Stimulated activated effector memory CD8-positive, alpha-beta T cell treated with anti-CD3 and anti-CD28 coated beads, Interleukin-12 subunit alpha, Interleukin-12 subunit beta, amount 100 ng/mL, for 72 hours (primary cell): Measurements from ENCODE around the gene IL21R.
"Not testable (repeated sequence)": the region's sequence is repeated elsewhere in the genome, so short reads cannot be mapped to it uniquely, and the experiment has no call there.

Experiments used
- ATAC-seq: fragments of 150-1000 bp; cut with Tn5 transposase; 2 replicates; pipeline ENCODE4 v1.10.0; 2021
- DNase-seq, 2 donors: peaks; one replicate each; pipeline ENCODE4 v3.0.0; 2021 to 2022; ENCODE audit warnings: low spot score in 2 of 2
- H3K27ac Mint-ChIP-seq: one replicate; pipeline ENCODE4 v1.8.0; 2022; ENCODE audit warnings: mild to moderate bottlenecking, mixed read lengths
- H3K36me3 Mint-ChIP-seq: one replicate; pipeline ENCODE4 v1.8.0; 2022; ENCODE audit warnings: mild to moderate bottlenecking, mixed read lengths
- H3K4me1 Mint-ChIP-seq: one replicate; pipeline ENCODE4 v1.8.0; 2022; ENCODE audit warnings: mixed read lengths
- H3K4me3 Mint-ChIP-seq: one replicate; pipeline ENCODE4 v1.8.0; 2022; ENCODE audit warnings: mild to moderate bottlenecking, mixed read lengths
- H3K9me3 Mint-ChIP-seq: one replicate; pipeline ENCODE4 v1.8.0; 2022; ENCODE audit warnings: mixed read lengths

The IL21R gene

DNA sequence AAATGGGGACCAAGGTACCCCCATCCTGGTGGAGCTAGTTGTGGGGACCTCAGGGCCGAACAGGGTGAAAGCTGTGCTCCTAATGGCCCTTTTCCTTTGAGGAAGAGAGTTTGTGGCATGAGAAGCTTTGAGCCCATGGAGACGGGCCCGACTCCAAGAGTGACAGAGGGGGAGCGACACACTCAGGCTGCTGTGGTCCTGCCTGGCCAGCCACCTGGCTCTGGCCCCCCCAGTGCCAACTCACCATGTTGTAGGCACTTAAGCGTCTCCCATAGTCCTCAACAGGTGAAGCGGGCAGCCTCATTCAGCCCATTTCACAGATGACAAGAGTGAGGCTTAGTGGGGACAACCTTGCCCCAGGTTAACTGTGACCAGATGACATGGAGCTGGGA lies 1.6 kb downstream of the IL21R start:
- no peaks in the 10 kb centered on the region for H3K9me3 Mint-ChIP-seq
- H3K4me1 Mint-ChIP-seq, result peaks cover 81% of the 10 kb centered on the region
- H3K27ac Mint-ChIP-seq, result peak overlapping the region; percentile 98
- ATAC-seq (no peak), DNase-seq (no peak)
- peak overlapping the region; percentile 94 for H3K4me3 Mint-ChIP-seq
- peaks cover 69% of the 10 kb centered on the region for H3K36me3 Mint-ChIP-seq

DNA sequence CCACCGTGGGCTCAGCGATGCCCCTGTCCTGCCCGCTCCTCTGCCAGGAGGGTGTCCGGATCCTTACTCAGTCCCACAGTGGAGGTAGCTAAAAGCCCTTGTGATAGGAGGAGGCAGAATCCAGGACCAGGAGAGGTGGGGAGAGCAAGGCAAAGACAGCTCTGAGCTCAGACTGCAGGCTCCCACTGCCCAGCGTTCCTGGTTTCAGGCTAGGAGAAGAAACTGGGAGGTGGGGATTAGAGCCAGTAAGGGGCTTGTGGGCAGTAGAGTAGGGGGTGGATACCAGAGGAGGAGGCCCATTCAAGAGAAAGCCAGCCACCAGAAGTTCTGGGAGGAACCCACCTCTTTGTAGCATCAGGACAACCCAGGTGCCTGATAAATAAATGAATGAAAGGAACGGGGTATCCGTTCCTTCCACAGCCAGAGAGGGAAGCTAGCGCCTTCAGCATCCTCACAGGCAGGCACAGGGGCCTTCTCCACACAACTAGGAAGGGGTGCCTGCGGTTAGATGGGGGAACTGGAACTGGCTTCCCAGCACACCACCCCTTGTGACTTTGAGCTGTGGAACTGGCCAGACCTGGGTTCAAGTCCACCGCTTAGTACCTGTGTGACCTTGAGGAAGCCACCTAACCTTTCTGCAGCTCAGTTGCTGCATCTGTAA lies 2.3 kb downstream of the IL21R start:
- ATAC-seq (no peak), DNase-seq (peak in 1 of 2 donors; percentile 70)
- no peaks in the 10 kb centered on the region for H3K9me3 Mint-ChIP-seq
- peak overlapping the region; percentile 94 for H3K4me3 Mint-ChIP-seq
- H3K36me3 Mint-ChIP-seq, result peaks cover 76% of the 10 kb centered on the region
- peak overlapping the region; percentile 98 for H3K27ac Mint-ChIP-seq
- H3K4me1 Mint-ChIP-seq, result peaks cover 84% of the 10 kb centered on the region

DNA sequence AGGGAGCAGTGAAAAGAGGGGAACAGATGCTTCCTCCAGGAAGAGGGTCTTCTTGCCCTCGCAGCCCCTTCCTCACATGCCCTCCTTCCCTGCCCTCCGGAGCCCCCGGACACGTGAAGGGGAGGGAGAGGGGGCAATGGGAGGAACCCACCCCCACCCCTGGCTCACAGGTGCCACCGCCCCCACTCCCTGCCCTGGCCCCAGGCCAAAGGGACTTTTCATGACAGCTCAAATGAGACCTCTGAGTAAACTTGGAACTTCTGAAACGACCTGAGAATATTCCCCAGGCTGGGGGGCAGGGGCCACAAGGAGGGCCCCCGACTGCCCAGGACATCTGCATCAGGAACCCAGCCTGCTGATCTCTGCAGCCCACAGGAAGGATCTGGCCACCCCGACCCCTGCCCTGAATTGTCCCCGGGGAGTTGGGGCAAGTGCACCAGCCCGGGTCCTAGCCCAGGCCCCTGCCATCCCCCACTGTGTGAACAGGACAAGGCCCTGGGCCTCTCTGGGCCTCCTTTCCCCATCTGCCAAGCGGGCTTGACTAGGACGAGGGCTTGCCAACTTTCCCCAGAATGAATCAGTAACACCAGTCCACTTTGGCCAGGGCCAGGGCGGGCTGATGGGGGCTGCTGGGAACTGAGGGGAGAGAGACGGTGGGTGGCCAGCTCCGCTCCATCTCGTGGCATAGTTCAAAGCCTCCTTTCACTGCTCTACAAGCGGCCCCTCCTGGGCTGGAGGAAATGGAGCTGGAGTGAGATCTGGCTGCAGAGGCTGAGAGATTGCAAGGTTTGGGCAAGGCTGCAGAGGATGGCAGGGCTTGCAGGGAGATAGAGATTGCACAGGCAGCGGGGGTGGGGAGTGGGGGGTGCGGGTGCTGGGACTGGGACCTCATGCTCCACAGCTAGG lies 3.8 kb downstream of the IL21R start:
- peak; percentile 50 to 92 for DNase-seq
- Mint-ChIP-seq H3K4me1 (peaks cover 80% of the 10 kb centered on the region), H3K27ac (peak overlapping the region; percentile 98), H3K9me3 (no peaks in the 10 kb centered on the region), H3K36me3 (peaks cover 91% of the 10 kb centered on the region), H3K4me3 (peak overlapping the region; percentile 94)
- peak; percentile 45 for ATAC-seq

- peaks cover 80% of the 10 kb centered on the region for H3K4me1 Mint-ChIP-seq
- DNase-seq (peak in 1 of 2 donors; percentile 73), ATAC-seq (peak; percentile 1)
- peak overlapping the region; percentile 98 for H3K27ac Mint-ChIP-seq
- peak overlapping the region; percentile 94 for H3K4me3 Mint-ChIP-seq
- H3K36me3 Mint-ChIP-seq, result peaks cover 99% of the 10 kb centered on the region
- no peaks in the 10 kb centered on the region for H3K9me3 Mint-ChIP-seq
Measured at GRCh38 chr16:27406511-27407128, 4.6 kb downstream of the IL21R start.

- Mint-ChIP-seq H3K27ac (peak overlapping the region; percentile 98), H3K4me1 (peaks cover 80% of the 10 kb centered on the region), H3K36me3 (peaks cover 100% of the 10 kb centered on the region), H3K4me3 (peak overlapping the region; percentile 94), H3K9me3 (peaks cover 3% of the 10 kb centered on the region)
- DNase-seq (peak in 1 of 2 donors; percentile 56), ATAC-seq (no peak)
Measured at GRCh38 chr16:27407133-27407532, 5.2 kb downstream of the IL21R start.

DNA sequence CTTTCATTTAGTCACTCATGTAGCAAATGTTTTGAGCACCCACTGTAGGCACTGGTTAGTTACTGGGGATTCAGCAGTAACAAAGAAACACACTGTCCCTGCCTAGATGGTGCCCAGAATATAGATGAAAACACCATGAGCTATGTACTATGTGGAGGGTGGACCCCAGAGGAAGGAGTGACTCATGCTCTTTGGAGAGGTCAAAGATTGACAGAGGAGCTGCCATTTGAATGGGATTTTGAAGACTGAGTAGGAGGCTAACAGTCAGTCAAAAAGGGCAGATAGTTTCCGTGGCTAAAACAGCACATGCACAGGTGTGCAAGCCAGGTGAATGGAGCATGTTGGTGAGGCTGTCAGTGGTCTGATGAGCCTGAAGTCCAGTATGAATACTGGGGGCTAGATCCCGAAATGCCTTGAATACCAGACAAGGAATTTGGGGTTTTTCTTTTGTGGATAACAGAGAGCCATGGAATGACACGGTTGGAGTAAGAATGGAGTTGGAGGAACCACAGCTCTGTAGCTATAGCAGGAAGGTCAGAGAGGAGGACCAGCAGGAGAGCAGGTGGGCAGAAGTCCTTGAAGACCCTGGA lies 6.1 kb downstream of the IL21R start:
- Mint-ChIP-seq H3K36me3 (peaks cover 100% of the 10 kb centered on the region), H3K4me3 (peak overlapping the region; percentile 94), H3K27ac (peak overlapping the region; percentile 98), H3K9me3 (peaks cover 5% of the 10 kb centered on the region), H3K4me1 (peaks cover 82% of the 10 kb centered on the region)
- peak; percentile 80 for ATAC-seq
- DNase-seq, result peak in 1 of 2 donors; percentile 67

GRCh38 chr16:27408602-27409031 lies 6.6 kb downstream of the IL21R start:
- peaks cover 100% of the 10 kb centered on the region for H3K36me3 Mint-ChIP-seq
- no peak for ATAC-seq
- peak overlapping the region; percentile 98 for H3K27ac Mint-ChIP-seq
- peaks cover 5% of the 10 kb centered on the region for H3K9me3 Mint-ChIP-seq
- peak overlapping the region; percentile 94 for H3K4me3 Mint-ChIP-seq
- peaks cover 84% of the 10 kb centered on the region for H3K4me1 Mint-ChIP-seq
- DNase-seq, result no peak

- not testable (repeated sequence) for ATAC-seq, DNase-seq, H3K27ac Mint-ChIP-seq, H3K9me3 Mint-ChIP-seq
- peaks cover 84% of the 10 kb centered on the region for H3K4me1 Mint-ChIP-seq
- H3K36me3 Mint-ChIP-seq, result peaks cover 99% of the 10 kb centered on the region
- H3K4me3 Mint-ChIP-seq, result peak overlapping the region; percentile 94
Measured at GRCh38 chr16:27409958-27410357, 8.0 kb downstream of the IL21R start.

- Mint-ChIP-seq H3K36me3 (peaks cover 99% of the 10 kb centered on the region), H3K9me3 (peaks cover 5% of the 10 kb centered on the region), H3K4me3 (peak overlapping the region; percentile 94), H3K4me1 (peaks cover 88% of the 10 kb centered on the region), H3K27ac (no peak overlapping the region)
- no peak for ATAC-seq
- DNase-seq, result no peak
Measured at GRCh38 chr16:27410761-27411160, 8.8 kb downstream of the IL21R start.

GRCh38 chr16:27413956-27414355 lies 12.0 kb downstream of the IL21R start:
- no peak overlapping the region for H3K27ac Mint-ChIP-seq
- H3K9me3 Mint-ChIP-seq, result peaks cover 5% of the 10 kb centered on the region
- H3K4me3 Mint-ChIP-seq, result peak overlapping the region; percentile 48
- DNase-seq (no peak), ATAC-seq (no peak)
- H3K36me3 Mint-ChIP-seq, result peaks cover 99% of the 10 kb centered on the region
- H3K4me1 Mint-ChIP-seq, result peaks cover 74% of the 10 kb centered on the region

GRCh38 chr16:27414788-27415431 lies 12.9 kb downstream of the IL21R start:
- ATAC-seq, result no peak
- Mint-ChIP-seq H3K4me3 (no peak overlapping the region), H3K4me1 (peaks cover 77% of the 10 kb centered on the region), H3K36me3 (peaks cover 99% of the 10 kb centered on the region), H3K9me3 (peaks cover 5% of the 10 kb centered on the region), H3K27ac (peak overlapping the region; percentile 51)
- no peak for DNase-seq

- peak in 1 of 2 donors; percentile 72 for DNase-seq
- H3K27ac Mint-ChIP-seq, result peak overlapping the region; percentile 89
- ATAC-seq, result peak; percentile 99
- peaks cover 99% of the 10 kb centered on the region for H3K36me3 Mint-ChIP-seq
- H3K4me3 Mint-ChIP-seq, result peak overlapping the region; percentile 48
- peaks cover 11% of the 10 kb centered on the region for H3K9me3 Mint-ChIP-seq
- peaks cover 64% of the 10 kb centered on the region for H3K4me1 Mint-ChIP-seq
Measured at GRCh38 chr16:27417047-27417671, 15.2 kb downstream of the IL21R start.

GRCh38 chr16:27421961-27422740 lies 20.2 kb downstream of the IL21R start:
- DNase-seq (no peak), ATAC-seq (no peak)
- Mint-ChIP-seq H3K27ac (no peak overlapping the region), H3K4me1 (peaks cover 61% of the 10 kb centered on the region), H3K4me3 (no peak overlapping the region), H3K9me3 (peaks cover 12% of the 10 kb centered on the region), H3K36me3 (peaks cover 99% of the 10 kb centered on the region)
